Activated CD8-positive, alpha-beta memory T cell treated with anti-CD3 and anti-CD28 coated beads, Interleukin-2, amount 50 U/mL, for 4 hours (primary cell): ENCODE data around the gene HNRNPUL2.
"Not testable (repeated sequence)": the region's sequence is repeated elsewhere in the genome, so short reads cannot be mapped to it uniquely, and the experiment has no call there.

Experiments used
- DNase-seq: peaks from one replicate; pipeline ENCODE4 v3.0.0-alpha.2; 2020

HNRNPUL2 gene

GRCh38 chr11:62726156-62726914 is 922 bp downstream of the HNRNPUL2 start:
- DNase-seq = no peak

- DNase-seq = no peak
These were observed 1.6 kb downstream of the HNRNPUL2 start for GRCh38 chr11:62725646-62726045.

- DNase-seq = no peak
These were observed 3.1 kb downstream of the HNRNPUL2 start for GRCh38 chr11:62724171-62724570.

DNA sequence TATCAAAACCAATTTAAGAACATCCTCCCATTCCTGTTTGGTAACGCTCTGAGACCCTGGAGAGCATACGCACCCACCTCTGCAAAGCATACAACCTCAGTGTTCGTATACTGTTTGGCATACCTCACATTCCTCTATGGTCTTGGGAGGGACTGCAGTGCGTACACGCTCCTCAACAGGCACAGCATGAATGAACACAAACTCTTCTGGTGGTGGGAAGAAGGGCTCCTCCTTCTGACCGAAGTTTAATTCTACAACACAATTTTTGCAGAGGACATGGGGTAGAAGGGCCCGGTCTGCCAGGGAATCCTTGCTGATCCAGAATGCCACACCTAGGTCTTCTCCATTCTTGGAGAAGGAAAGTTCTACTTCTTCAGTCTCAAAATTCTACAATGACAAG is 5.3 kb downstream of the HNRNPUL2 start:
- no peak for DNase-seq

GRCh38 chr11:62719302-62719978 is 7.8 kb downstream of the HNRNPUL2 start:
- no peak for DNase-seq

- DNase-seq = no peak
These were observed 10.4 kb downstream of the HNRNPUL2 start for GRCh38 chr11:62716816-62717215.

GRCh38 chr11:62716206-62716605 is 11.1 kb downstream of the HNRNPUL2 start:
- DNase-seq = no peak

- DNase-seq = no peak
These were observed 11.8 kb downstream of the HNRNPUL2 start for GRCh38 chr11:62715150-62716130.

- DNase-seq = no peak
These were observed 13.9 kb downstream of the HNRNPUL2 start for GRCh38 chr11:62713343-62713742.

- DNase-seq = no peak
These were observed 14.4 kb downstream of the HNRNPUL2 start for GRCh38 chr11:62712861-62713260.

DNA sequence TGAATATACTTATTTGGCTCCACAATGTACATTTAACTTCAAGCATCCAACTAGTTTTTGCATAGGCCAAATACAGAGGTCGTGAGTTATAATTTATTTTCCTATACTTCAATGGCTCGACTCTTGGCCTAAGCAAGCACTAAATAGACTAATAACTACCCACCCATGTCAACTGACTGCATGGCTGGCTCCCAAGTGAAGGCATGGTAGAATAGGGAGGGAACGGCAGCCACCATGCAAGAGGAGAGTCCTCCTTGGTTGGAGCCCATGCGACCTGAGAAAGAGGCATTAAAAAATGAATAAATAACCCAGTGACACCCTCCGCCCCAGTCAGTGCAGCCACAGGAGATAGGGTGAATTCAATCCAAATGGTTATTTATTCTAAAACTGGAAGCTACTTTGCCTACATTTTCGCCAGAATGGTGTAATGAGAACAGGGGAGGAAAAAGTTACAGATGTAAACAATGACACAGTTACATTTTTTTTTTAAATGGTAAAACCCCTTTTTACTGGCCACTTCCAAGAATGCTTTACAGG is 14.9 kb downstream of the HNRNPUL2 start:
- no peak for DNase-seq

DNA sequence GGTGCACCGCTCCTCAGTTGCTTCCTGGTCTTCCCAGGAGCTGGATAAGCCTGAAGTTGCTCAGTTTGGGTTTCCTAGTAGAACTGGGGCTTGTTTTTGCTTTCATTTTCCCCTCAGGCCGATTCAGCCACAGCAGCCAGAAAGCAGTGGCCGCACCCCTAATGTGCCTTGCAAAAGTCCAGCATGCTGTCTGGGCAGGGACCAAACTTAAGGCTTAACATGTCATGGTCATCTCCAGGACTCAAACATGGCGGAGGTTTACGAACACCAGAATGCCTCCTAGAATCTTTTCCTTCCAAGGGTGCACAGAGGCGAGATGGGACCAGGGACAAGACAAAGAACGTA is 17.3 kb downstream of the HNRNPUL2 start:
- DNase-seq = peak; percentile 23

DNA sequence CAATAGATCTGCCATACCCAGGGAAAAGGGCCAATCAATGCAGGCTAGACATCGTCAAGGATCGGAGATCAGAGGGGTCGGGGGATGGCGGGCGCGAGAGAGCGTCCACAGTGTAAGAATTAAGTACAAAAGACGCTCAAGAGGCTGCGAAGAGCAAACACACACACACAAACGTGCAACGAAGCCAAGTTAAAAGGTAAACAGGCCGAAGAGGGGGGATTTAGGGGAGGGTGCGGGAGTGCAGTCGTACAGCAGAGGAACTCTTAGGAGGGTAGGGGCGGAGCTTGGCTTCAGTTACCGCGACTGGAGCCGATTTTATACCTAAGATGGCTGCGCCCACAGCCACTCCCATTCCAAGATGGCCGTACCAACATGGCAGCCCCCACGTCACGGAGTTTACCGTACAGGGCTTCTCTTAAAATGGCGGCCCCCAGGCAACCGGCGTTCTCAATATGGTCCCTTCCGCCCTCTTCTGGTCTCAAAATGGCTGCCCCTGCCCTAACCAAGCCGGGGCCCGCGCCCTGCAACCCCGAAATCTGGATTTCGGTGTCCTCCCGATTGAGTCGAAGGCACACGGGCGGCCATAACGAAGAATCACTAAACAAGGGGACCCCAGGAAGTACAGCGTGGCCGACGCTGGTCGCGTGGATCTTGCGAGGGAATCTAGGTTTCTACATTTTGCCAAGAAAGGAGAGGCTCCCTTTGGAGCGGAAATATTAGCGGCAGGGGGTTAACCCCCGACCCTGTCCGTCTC is 17.8 kb downstream of the HNRNPUL2 start:
- DNase-seq = peak; percentile 95

- peak; percentile 55 for DNase-seq
These were observed 18.5 kb downstream of the HNRNPUL2 start for GRCh38 chr11:62708793-62709192.

DNA sequence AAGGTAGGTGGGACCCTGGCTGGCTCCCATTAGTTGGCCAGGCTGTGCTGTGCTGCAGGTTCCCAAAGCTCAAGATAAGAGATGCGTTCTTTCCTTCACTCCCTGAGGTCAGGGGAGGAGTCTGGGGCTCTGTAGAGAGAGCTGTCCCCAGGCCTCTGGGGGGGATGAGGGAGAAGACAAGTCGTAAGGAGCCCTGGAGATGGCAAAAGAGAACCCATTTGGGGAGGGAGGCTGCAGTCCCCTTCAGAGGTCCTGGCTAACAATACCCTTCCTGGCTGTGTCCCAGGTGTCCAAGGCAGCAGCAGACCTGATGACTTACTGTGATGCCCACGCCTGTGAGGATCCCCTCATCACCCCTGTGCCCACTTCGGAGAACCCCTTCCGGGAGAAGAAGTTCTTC is 18.9 kb downstream of the HNRNPUL2 start:
- no peak for DNase-seq

DNA sequence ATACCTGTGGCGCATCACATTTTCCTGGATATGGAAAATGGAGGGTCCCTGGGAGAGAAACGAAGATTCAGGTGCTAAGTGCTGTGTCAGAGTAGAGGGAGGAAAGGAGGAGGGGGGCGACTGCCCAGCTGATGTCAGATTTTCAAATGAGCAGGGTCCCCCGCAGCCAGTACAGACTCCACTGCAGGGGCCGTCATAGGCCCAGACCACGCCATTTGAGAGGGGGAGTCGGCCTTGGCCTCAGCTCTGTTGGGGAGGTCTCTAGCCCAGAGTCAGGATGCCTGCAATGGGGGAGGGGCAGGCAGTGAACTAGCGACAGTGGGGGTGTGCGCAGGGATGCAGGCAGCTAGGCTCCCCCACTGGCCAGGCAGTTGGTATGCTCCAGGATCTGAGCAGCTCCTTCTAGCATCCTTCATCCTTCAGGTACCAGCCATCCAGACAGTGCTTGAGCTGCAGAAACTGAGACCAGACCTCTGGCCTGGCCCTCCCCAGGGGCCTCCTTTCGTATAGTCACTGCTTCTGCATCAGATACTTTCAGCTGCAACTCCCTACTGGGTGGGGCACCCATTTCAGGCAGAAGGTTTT is 19.9 kb downstream of the HNRNPUL2 start, which contains the start of the genes BSCL2 and GNG3:
Gene BSCL2, minus strand, starts transcription at position 148 of the 585 bp plus-strand sequence. CDS start 229 bp downstream, outside the sequence.
Gene GNG3, plus strand, starts transcription at position 400 of the 585 bp plus-strand sequence. CDS start 620 bp downstream, outside the sequence.
- DNase-seq = no peak

DNA sequence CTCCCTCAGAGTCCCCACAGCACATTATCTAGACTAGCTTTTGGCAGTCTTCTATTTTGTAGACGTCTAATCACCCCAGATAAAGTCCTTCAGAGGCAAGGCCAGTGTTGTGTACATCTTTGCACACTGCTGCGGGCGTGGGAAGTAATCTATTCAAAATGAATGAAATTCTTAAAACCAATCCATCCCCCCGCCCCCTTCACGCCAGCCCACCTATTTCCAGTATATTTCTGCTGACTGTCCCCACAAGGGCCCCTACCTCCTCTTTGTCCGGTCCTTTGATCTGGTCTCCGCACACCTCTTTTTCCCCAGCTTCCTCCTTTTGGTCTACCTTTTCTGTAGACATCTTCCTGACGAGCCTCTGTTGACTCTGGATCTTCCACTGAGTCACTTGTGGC is 20.4 kb downstream of the HNRNPUL2 start:
- no peak for DNase-seq

DNA sequence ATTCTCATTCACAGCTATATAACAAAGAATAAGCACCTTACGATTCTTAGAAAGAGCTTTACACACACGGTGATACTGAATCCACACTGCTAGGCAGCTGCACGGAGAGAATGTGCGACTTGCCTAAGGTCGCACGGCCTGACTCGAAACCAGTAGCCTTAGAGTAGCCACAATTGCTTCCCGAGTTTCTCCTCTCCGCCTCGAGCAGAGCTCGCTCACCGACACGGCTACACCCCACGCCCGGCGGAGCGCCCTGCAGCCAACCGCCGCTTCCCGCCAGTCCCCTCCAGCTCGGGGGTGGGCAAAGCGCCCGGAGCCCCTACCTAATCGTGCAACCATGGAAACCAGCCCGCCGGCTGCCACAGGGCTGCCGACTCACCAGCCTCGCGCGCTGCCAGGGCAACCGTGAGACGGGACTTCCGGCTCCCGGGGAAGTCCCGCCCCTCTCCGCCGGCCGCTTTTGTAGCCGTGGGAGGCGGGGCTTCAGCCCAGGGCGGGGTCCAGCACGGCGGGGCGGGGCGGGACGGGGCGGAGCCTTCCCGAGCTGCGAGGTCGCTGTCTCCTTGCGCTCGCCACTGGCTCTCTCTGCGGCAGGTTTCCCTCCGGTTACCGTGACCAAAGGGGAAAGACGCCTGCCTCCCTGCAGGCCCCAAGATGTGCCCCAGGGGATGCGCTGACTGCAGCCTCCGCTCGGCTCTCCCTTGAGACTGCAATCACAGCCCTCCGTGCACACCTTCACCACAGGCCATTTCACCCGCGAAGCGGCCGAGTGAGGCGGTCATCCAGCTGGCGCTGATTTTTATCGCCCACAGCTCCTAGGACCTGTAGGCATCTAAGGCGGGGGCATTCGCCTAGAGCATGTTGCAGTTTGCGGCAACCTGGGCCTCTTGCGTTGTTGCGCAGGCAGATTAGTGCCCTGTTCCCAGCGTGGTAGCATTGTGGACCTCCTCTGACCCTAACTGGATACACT is 21.1 kb downstream of the HNRNPUL2 start:
- peak; percentile 96 for DNase-seq

DNA sequence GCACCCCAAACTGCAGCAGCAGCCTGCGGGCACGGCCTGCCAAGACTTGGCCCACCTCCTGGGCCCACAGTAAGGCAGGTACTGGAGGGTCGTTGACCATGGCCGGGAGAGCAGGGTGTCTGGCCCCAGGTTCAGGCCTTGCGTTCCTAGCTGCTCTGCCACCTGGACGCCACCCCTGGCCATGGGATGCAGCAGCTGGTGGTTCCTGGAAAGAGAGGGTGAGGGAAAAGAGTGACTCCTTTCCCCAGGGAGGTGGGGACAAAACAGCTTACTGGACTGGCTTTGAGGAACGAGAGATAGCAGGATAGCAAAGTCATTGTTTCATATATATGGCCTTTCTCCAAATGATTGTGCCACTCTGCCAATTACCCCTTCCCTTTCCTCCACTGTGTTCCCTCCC is 21.8 kb downstream of the HNRNPUL2 start:
- DNase-seq = no peak

- not testable (repeated sequence) for DNase-seq
These were observed 23.3 kb downstream of the HNRNPUL2 start for GRCh38 chr11:62703921-62704320.
